ENCODE data around the gene STX4.

STX4 gene

GRCh38 chr16:31020536-31020935 is 12.8 kb upstream of the STX4 start:
- no peak for DNase-seq (ENCODE audit: low read depth in 2 of 2, low spot score in 1 of 2)

- DNase-seq (ENCODE audit: low read depth in 2 of 2, low spot score in 1 of 2): no peak
Observed at GRCh38 chr16:31022544-31023251, 10.7 kb upstream of the STX4 start.

GRCh38 chr16:31023252-31023602 is 10.1 kb upstream of the STX4 start:
- no peak for DNase-seq (ENCODE audit: low read depth in 2 of 2, low spot score in 1 of 2)

- no peak for DNase-seq (ENCODE audit: low read depth in 2 of 2, low spot score in 1 of 2)
Observed at GRCh38 chr16:31023627-31024226, 9.6 kb upstream of the STX4 start.

- no peak for DNase-seq (ENCODE audit: low read depth in 2 of 2, low spot score in 1 of 2)
Observed at GRCh38 chr16:31025339-31025738, 8.0 kb upstream of the STX4 start.

GRCh38 chr16:31029272-31029671 is 4.1 kb upstream of the STX4 start:
- no peak for DNase-seq (ENCODE audit: low read depth in 2 of 2, low spot score in 1 of 2)

- no peak for DNase-seq (ENCODE audit: low read depth in 2 of 2, low spot score in 1 of 2)
Observed at GRCh38 chr16:31031276-31031675, 2.1 kb upstream of the STX4 start.

- DNase-seq (ENCODE audit: low read depth in 2 of 2, low spot score in 1 of 2): peak; percentile 63 to 77
Observed at GRCh38 chr16:31033709-31034492, 543 bp downstream of the STX4 start.

GRCh38 chr16:31036691-31037090 is 3.3 kb downstream of the STX4 start:
- DNase-seq (ENCODE audit: low read depth in 2 of 2, low spot score in 1 of 2): no peak

- no peak for DNase-seq (ENCODE audit: low read depth in 2 of 2, low spot score in 1 of 2)
Observed at GRCh38 chr16:31038993-31039392, 5.6 kb downstream of the STX4 start.

- DNase-seq (ENCODE audit: low read depth in 2 of 2, low spot score in 1 of 2): no peak
Observed at GRCh38 chr16:31042866-31043265, 9.5 kb downstream of the STX4 start.

- DNase-seq (ENCODE audit: low read depth in 2 of 2, low spot score in 1 of 2): no peak
Observed at GRCh38 chr16:31043352-31043751, 10.0 kb downstream of the STX4 start.

- DNase-seq (ENCODE audit: low read depth in 2 of 2, low spot score in 1 of 2): no peak
Observed at GRCh38 chr16:31043898-31044481, 10.6 kb downstream of the STX4 start.

- DNase-seq (ENCODE audit: low read depth in 2 of 2, low spot score in 1 of 2): no peak
Observed at GRCh38 chr16:31050280-31051030, 17.1 kb downstream of the STX4 start.

GRCh38 chr16:31052114-31052513 is 18.8 kb downstream of the STX4 start:
- no peak for DNase-seq (ENCODE audit: low read depth in 2 of 2, low spot score in 1 of 2)

- no peak for DNase-seq (ENCODE audit: low read depth in 2 of 2, low spot score in 1 of 2)
Observed at GRCh38 chr16:31055613-31056012, 22.3 kb downstream of the STX4 start.

- DNase-seq (ENCODE audit: low read depth in 2 of 2, low spot score in 1 of 2): no peak
Observed at GRCh38 chr16:31061126-31061812, 27.9 kb downstream of the STX4 start.

- no peak for DNase-seq (ENCODE audit: low read depth in 2 of 2, low spot score in 1 of 2)
Observed at GRCh38 chr16:31061813-31062440, 28.6 kb downstream of the STX4 start.

- no peak for DNase-seq (ENCODE audit: low read depth in 2 of 2, low spot score in 1 of 2)
Observed at GRCh38 chr16:31063495-31063842, 30.1 kb downstream of the STX4 start.
